Islet precursor cell (in vitro differentiated cells): ENCODE measurements around the gene UMODL1.

Source experiments
- DNase-seq: peaks from one replicate; pipeline ENCODE4 v3.0.0-alpha.2; 2018

Gene UMODL1

GRCh38 chr21:42117967-42118780 is 47.1 kb downstream of the UMODL1 start:
- no peak for DNase-seq

DNA sequence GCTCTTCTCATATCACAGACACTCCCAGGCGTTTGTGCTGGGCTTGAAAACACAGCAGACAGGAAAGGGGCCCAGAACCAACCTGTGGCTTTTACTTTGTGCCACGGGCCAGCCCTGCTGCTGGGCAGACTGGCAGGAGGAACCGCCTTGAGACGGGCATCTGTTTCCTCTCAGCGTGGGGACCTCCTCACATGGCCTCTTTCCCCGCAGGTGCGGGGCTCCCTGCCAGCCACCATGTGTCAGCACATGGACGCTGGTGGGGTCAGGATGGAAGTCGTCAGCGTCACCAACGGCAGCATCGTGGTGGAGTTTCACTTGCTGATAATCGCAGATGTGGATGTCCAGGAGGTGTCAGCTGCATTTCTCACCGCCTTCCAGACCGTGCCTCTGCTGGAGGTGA is 47.8 kb downstream of the UMODL1 start:
- DNase-seq, result no peak

- peak; percentile 65 for DNase-seq
These were observed 49.2 kb downstream of the UMODL1 start for GRCh38 chr21:42120101-42120902.

DNA sequence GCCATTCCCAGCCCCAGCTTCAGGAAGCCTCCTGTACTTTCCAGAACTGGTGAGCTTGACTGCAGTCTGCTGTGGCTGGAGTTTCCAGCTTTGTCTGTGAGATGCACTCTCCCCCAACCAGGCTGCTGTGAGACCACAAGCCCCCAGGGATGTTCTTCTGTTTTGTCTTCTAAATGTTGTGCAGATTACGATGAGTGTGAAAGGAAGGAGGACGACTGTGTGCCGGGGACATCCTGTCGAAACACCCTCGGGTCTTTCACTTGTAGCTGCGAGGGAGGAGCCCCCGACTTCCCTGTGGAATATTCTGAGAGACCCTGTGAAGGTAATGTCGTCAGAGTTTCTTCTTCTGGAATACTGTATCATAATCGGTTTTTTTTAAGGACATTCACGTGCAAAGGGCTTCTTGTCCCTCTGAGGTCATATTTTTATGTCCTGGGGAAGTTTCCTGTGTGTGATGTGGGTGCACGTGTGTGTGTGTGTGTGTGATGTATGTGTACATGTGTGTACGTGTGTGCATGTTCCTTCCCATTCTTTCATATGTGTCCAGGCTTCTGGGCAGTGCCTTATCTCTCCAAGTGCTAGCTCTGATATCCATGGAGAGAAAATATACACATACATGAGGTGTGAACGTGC is 49.9 kb downstream of the UMODL1 start:
- no peak for DNase-seq

DNA sequence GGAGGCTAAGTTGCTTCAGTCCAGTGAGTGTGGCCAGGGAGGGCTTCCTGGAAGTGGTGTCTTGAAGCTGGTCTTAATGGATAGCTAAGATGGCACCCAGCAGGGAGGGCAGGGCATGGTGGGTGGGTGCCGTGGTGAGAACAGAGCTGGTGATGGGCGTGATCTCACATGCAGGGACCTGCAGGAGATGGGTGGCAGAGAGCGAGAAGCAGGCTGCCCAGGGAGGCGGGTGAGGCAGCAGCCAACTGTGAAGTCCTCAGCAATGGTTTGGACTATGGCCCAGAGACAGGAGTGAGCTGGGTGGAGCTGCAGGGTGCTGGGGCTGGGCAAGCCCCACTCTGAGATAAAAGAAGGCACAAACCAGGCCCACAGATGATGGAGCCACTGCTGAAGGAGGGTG is 50.7 kb downstream of the UMODL1 start:
- DNase-seq, result no peak

GRCh38 chr21:42122398-42122797 is 51.3 kb downstream of the UMODL1 start:
- DNase-seq, result no peak

DNA sequence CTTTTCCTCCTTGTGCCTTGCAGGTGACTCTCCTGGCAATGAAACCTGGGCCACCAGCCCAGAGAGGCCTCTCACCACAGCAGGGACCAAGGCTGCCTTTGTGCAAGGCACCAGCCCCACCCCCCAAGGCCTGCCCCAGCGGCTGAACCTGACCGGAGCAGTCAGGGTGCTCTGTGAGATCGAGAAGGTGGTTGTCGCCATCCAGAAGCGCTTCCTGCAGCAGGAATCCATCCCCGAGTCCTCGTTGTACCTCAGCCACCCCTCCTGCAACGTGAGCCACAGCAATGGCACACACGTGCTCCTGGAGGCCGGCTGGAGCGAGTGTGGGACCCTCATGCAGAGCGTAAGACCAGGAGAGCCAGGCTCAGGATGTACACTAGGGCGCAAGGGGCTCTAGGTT is 51.7 kb downstream of the UMODL1 start:
- no peak for DNase-seq

DNA sequence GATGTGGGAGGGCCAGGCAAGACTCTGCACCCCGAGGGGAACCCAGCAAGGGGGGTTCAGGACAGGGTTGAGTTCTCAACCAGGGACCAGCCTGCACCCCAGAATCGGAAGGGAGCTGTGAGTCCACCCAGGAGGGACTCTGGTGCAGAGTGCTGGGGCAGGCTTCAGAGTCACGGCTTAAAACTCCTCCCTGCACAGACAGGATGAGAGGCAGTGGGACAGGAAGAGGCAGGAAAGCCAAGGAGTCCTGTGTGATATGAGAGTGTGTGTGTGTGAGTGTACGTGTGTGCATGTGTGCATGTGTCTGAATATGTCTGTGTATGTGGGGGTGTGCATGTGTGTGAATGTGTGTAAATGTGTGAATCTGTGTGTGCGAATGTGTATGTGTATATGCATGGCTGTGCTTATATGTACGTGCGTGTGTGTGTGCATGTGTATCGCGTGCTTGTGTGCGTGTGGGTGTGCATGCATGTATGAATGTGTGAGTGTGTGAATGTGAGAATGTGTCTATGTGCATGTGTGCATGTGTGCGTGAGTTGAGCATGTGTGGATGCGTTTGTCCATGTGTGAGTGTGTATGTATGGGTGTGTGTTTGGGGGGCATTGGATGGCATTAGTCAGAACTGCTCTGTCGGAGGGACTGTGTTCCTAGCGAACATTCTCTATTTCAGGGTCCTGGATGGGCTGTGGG is 52.2 kb downstream of the UMODL1 start:
- no peak for DNase-seq

DNA sequence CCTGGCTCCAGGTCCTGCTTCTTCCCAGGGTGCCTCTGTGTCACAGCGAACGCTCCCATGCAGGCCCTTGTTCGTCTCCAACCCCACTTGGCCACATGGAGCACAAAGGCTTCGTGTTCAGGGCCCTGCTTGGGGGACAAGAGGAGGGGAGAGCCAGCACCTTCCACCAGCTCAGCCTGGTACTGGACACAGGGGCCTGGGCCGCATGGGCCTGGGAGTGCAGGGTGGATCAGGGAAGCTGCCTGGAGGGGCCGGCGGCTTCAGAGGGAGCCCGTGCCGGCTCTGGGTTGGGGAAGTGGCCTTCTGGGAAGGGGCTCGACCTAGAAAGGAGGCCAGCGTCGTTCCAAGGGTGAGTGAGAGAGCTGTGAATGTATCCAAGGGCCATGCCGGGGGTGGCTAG is 53.0 kb downstream of the UMODL1 start:
- DNase-seq, result no peak

- no peak for DNase-seq
These were observed 53.9 kb downstream of the UMODL1 start for GRCh38 chr21:42124826-42125570.

- DNase-seq, result no peak
These were observed 54.7 kb downstream of the UMODL1 start for GRCh38 chr21:42125571-42126544.

DNA sequence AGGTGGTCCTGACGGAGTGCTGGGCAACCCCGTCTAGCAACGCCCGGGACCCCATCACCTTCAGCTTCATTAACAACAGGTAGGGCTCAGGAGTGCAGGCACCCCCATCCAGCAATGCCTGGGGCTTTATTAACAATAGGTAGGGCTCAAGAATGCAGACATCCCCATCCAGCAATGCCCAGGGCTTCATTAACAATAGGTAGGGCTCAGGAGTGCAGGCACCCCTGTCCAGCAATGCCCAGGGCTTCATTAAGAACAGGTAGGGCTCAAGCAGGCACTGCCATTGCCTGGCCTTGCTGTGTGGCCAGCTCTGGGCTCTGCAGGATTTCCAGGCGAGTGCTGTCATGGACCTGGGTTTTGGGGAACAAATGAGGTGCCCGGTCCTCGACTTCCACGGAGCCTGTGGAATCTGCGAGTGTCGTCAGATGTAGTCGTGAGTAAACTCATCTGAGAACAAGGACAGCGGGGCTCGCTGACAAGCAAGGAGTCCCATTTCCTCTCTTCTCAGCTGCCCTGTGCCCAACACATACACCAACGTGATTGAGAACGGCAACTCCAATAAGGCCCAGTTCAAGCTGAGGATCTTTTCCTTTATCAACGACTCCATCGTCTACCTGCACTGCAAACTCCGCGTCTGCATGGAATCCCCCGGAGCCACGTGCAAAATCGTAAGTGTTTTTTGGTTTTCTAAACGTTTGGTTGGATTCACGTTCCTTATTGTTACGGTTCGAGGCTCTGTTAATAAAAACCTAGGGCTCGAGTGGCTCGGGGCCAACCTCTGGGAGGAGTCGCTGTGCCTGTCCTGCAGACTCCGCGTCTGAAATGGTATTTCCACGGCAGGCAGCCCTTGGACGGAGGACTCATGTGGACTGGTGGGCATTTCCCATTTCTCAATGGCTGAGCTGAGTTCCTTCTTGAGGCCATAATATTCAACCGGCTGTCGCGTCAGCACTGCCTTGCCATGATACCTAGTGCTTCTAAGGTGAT is 56.3 kb downstream of the UMODL1 start:
- DNase-seq, result no peak

DNA sequence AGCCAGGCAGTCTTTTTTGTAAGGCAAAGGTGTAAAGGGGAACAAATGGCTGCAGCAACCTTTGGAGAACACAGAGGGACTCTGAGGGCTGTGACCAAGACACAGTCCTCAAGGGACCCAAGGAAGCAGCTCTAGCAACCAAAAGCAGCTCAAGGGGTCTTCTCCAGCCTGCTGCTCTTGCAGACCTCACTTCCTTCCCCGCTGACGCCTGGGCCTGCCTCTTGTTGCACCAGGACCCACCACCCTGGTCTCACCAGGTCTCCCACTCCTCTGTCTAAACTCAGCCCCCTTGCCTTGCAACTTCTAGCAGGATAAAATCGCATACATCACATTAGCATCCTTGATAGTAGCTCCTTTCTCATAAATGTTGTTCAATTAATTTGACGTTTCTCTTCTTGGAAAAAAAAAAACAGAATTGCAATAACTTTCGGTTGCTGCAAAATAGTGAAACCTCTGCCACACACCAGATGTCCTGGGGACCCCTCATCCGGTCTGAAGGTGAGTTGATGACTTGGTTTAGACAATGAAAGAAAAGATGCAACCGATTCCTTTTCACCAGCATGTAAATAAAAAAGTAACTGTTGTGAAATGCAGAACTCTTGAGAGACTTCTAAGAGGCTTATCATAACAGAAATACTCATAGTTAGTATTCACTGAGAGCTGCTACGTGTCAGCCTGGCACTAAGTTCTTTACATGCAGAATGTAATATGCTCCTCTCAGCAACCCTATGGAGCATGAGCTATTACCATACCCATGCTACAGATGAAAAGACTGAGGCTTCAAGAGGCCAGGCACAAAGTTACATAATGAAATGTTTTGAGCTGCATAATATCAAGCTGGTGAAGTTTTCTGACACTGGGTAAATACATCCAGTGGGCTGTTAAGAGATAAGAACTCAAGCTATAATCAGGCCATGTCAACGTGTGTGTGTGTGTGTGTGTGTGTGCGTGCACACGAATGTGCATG is 58.5 kb downstream of the UMODL1 start:
- no peak for DNase-seq

GRCh38 chr21:42130441-42130840 is 59.3 kb downstream of the UMODL1 start:
- DNase-seq, result no peak

GRCh38 chr21:42132183-42132582 is 61.1 kb downstream of the UMODL1 start:
- no peak for DNase-seq

DNA sequence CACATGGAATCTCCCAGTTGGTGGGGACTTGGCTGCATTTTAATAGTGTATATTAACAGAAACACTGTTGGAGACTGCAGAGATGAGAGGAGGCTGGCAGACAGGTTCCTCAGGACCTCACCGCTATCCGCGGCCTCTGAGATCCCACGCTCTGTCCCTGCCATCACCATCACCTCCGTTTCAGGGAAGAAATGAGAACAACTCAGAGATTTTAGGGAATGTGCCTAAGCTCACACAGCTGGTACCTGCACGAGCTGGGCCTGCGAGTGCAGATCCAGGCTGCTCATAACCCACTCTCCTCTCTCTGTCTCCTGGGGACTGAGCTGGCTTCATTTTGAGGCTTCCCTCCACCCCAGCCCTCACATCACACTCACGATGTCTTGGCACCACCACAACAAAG is 62.0 kb downstream of the UMODL1 start:
- no peak for DNase-seq

GRCh38 chr21:42135386-42136052 is 64.4 kb downstream of the UMODL1 start:
- no peak for DNase-seq
